B cell (primary cell): ENCODE data around the gene METTL23. TPM values are rescaled to one million over a fixed set of nuclear protein-coding genes. Genes with fewer than 3 reads are reported as not detected.
"Not testable (repeated sequence)": the region's sequence is repeated elsewhere in the genome, so short reads cannot be mapped to it uniquely, and the experiment has no call there.

ENCODE experiments used
- ATAC-seq: fragments of 200-7000 bp; cut with Tn5 transposase; one replicate; pipeline ENCODE4 v1.10.0; 2021; ENCODE audit warnings: low read depth, mild to moderate bottlenecking, moderate number of reproducible peaks, moderate library complexity
- CTCF ChIA-PET: fragments of 350-600 bp; sonication (Branson Sonifier 250); formaldehyde crosslinking; loops from one replicate; lab custom pipeline; 2021; ENCODE audit warnings: antibody characterized with exemption, inconsistent platforms; lab: Charles Lee
- POLR2A ChIA-PET: fragments of 350-600 bp; sonication (Branson Sonifier 250); formaldehyde crosslinking; loops from one replicate; lab custom pipeline; 2021; ENCODE audit warnings: antibody characterized with exemption; lab: Charles Lee
- DNase-seq: peaks from one replicate; pipeline ENCODE4 v3.0.0; 2013
- H2AFZ ChIP-seq: 2 replicates; pipeline ENCODE4 v1.6.1; 2012; ENCODE audit warnings: mild to moderate bottlenecking, low read depth, low read length; ENCODE audit not compliant: insufficient read depth, poor library complexity, severe bottlenecking
- H3K27ac ChIP-seq, 2 donors: 1 replicate in 1 of 2; 2 replicates in 1 of 2; pipeline ENCODE4 v1.5.1; 2012 to 2013; ENCODE audit warnings: low read length in 2 of 2, mild to moderate bottlenecking in 2 of 2, moderate library complexity in 1 of 2
- H3K27me3 ChIP-seq, 4 experiments: fragments of 200-600 bp in 1 of 4; sonication (generic) in 1 of 4; replicated peaks in 1 of 4; 1 replicate in 2 of 4; 2 replicates in 2 of 4; pipeline versions ENCODE4 v1.6.1 to v1.7.0; 2013 to 2016; ENCODE audit warnings: low read length in 3 of 4, mild to moderate bottlenecking in 2 of 4, mixed read lengths in 1 of 4, moderate library complexity in 1 of 4; ENCODE audit not compliant: insufficient read depth in 4 of 4, control insufficient read depth in 3 of 4; ENCODE audit errors: control extremely low read depth in 1 of 4
- H3K36me3 ChIP-seq, 2 experiments: replicated peaks in 1 of 2; 1 replicate in 1 of 2; 2 replicates in 1 of 2; pipeline versions ENCODE4 v1.6.1 to v1.7.1; 2013; ENCODE audit warnings: low read length in 1 of 2; ENCODE audit not compliant: insufficient read depth in 2 of 2, control insufficient read depth in 1 of 2; ENCODE audit errors: control extremely low read depth in 1 of 2, extremely low read depth in 1 of 2
- H3K4me1 ChIP-seq, 2 donors: fragments of 200-600 bp in 1 of 2; sonication (generic) in 1 of 2; 1 replicate in 1 of 2; 2 replicates in 1 of 2; pipeline versions ENCODE4 v1.5.1 to v1.6.1; 2013 to 2017; ENCODE audit warnings: low read length in 2 of 2; ENCODE audit not compliant: control insufficient read depth in 2 of 2, insufficient read depth in 2 of 2
- H3K4me2 ChIP-seq: replicated peaks from 2 replicates; pipeline ENCODE3; 2012; ENCODE audit warnings: mild to moderate bottlenecking, low read depth, low read length; ENCODE audit not compliant: poor library complexity, severe bottlenecking
- H3K4me3 ChIP-seq, 5 experiments: fragments of 200-600 bp in 1 of 5; sonication (generic) in 1 of 5; 1 replicate in 3 of 5; 2 replicates in 2 of 5; pipeline versions ENCODE4 v1.5.1 to v1.7.0; 2011 to 2016; ENCODE audit warnings: low read length in 4 of 5, mild to moderate bottlenecking in 4 of 5, low read depth in 2 of 5, control low read depth in 1 of 5, moderate library complexity in 1 of 5; ENCODE audit not compliant: insufficient read depth in 1 of 5; ENCODE audit errors: control extremely low read depth in 1 of 5, extremely low read depth in 1 of 5
- H3K79me2 ChIP-seq: fragments of 200-600 bp; sonication (generic); one replicate; pipeline ENCODE4 v1.6.0; 2016; ENCODE audit warnings: low read length; ENCODE audit not compliant: control insufficient read depth, insufficient read depth
- H3K9ac ChIP-seq: fragments of 200-600 bp; sonication (generic); 2 replicates; pipeline ENCODE4 v1.6.1; 2017; ENCODE audit warnings: mild to moderate bottlenecking, low read length, moderate library complexity
- H3K9me3 ChIP-seq, 3 donors: one replicate each; pipeline versions ENCODE4 v1.6.1 to v1.7.1; 2013; ENCODE audit warnings: low read length in 2 of 3; ENCODE audit not compliant: control insufficient read depth in 2 of 3, insufficient read depth in 1 of 3; ENCODE audit errors: control extremely low read depth in 1 of 3
- H4K20me1 ChIP-seq: 2 replicates; pipeline ENCODE4 v1.6.0; 2012; ENCODE audit warnings: mild to moderate bottlenecking, low read length; ENCODE audit not compliant: insufficient read depth, control insufficient read depth, poor library complexity, severe bottlenecking
- H3K27ac Mint-ChIP-seq: one replicate; pipeline ENCODE4 v1.8.0; 2021; ENCODE audit warnings: mixed read lengths
- H3K27me3 Mint-ChIP-seq: one replicate; pipeline ENCODE4 v1.8.0; 2021; ENCODE audit warnings: mixed read lengths
- H3K4me1 Mint-ChIP-seq: one replicate; pipeline ENCODE4 v1.8.0; 2021; ENCODE audit warnings: mixed read lengths
- H3K4me3 Mint-ChIP-seq: one replicate; pipeline ENCODE4 v1.8.0; 2021; ENCODE audit warnings: mixed read lengths
- H3K9me3 Mint-ChIP-seq: one replicate; pipeline ENCODE4 v1.8.0; 2022; ENCODE audit warnings: mixed read lengths; ENCODE audit not compliant: insufficient read depth
- CTCF ChIP-seq: fragments of 200-600 bp; IDR thresholded peaks from one replicate; pipeline ENCODE4 v1.8.0; 2022; ENCODE audit warnings: antibody characterized with exemption, mild to moderate bottlenecking
- EZH2 ChIP-seq: IDR thresholded peaks from 2 replicates; pipeline ENCODE4 v1.6.1; 2012; ENCODE audit warnings: borderline replicate concordance, low read depth, mild to moderate bottlenecking, moderate library complexity, low read length; ENCODE audit not compliant: insufficient read depth, poor library complexity, severe bottlenecking
- WGBS: methylation state at CpG from one replicate; pipeline ENCODE4 v1.1.5; 2013; ENCODE audit warnings: missing lambda C conversion rate; ENCODE audit not compliant: insufficient coverage; 5-methylcytosine and 5-hydroxymethylcytosine counted together
- intact Hi-C: fragments of 100-400 bp; cut with micrococcal nuclease; formaldehyde crosslinking; loops from one replicate; pipeline ENCODE4 v1.10.0; 2022
- polyA plus RNA-seq: library from polyadenylated mRNA; depleted of rRNA; stranded (reverse); fragments of >200 nt; gene quantifications from 2 replicates; pipeline ENCODE4 v1.2.3, GENCODE V29; 2012
- total RNA-seq, 2 donors: library from RNA; stranded (reverse); fragments of 120-200 nt in 1 of 2; gene quantifications; 1 replicate in 1 of 2; 2 replicates in 1 of 2; pipeline versions ENCODE4 v1.2.3 to v1.2.4, GENCODE V29; 2013 to 2022

Gene METTL23
- total and polyA plus RNA-seq, 2 donors (not counting 1 experiment from before 2014, with no cell fraction given), result 64.0 to 68.1 TPM

DNA sequence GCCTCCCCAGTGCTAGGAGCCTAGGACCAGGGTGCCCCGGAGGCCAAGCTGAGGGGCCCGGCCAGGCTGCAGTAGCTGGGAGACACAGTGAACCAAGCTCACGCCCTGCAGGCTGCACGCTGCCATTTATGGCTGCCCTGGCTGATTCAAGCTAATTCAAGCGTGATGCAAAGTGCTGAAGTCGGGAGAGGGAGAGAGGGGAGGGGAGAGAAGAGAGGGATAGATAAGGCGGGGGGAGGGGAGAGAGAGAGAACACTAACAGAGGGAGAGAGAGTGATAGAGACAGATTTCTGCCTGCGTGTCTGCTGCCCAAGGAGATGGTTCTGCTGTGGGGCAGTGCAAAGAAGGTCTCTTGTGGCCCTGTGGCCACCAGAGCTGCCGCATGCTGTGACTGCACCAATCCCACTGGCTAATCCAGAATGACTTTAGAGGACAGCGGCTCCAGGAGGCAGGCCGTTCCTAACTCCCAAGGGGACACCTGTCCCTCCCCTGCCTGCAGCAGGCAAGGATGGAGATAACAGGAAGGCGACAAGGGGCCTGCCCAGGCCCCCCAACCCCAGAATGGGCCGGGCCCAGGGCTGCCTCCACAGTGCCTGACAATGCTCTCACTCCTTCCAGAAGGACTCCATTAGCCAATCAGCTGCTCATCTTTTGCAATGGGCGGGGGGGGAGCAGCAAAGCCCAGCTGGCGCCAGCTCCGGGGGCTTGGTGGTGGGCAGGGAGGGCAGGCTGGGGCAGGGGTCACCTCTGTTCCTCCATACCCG, 28.8 kb upstream of the METTL23 start:
- ChIA-PET CTCF (interaction anchor here (0.6 to 2.0 kb wide), 2 partner anchors 16 to 394 kb away, joined by 3 to 13 read pairs; no protein-coding TSS in a partner anchor), POLR2A (interaction anchor here (0.7 kb wide), 1 partner anchor 170 kb away, joined by 3 read pairs; no protein-coding TSS in a partner anchor)
- H4K20me1 ChIP-seq, result no peaks in the 10 kb centered on the region
- H2AFZ ChIP-seq, result no peak overlapping the region
- peaks cover 17% of the 10 kb centered on the region for H3K79me2 ChIP-seq
- no peak overlapping the region for H3K9ac ChIP-seq
- no peak overlapping the region for H3K27ac ChIP-seq
- H3K4me1 ChIP-seq, result peaks cover 7 to 12% of the 10 kb centered on the region in 2 donors
- H3K27me3 ChIP-seq, result peaks cover 0 to 9% (median 0%) of the 10 kb centered on the region in 4 experiments
- DNase-seq (no peak), ATAC-seq (no peak)
- Mint-ChIP-seq H3K27ac (no peak overlapping the region), H3K9me3 (no peaks in the 10 kb centered on the region), H3K4me1 (peaks cover 12% of the 10 kb centered on the region), H3K4me3 (no peak overlapping the region), H3K27me3 (peaks cover 3% of the 10 kb centered on the region)
- 71% methylated on average over 16 of the region's 17 CpGs for WGBS
- TF ChIP-seq EZH2 (no peak), CTCF (no peak)
- intact Hi-C loops, result no loop called here
- H3K4me3 ChIP-seq, result no peak overlapping the region
- H3K4me2 ChIP-seq, result no peak overlapping the region
- H3K9me3 ChIP-seq, result no peaks in the 10 kb centered on the region
- H3K36me3 ChIP-seq, result no peaks in the 10 kb centered on the region

DNA sequence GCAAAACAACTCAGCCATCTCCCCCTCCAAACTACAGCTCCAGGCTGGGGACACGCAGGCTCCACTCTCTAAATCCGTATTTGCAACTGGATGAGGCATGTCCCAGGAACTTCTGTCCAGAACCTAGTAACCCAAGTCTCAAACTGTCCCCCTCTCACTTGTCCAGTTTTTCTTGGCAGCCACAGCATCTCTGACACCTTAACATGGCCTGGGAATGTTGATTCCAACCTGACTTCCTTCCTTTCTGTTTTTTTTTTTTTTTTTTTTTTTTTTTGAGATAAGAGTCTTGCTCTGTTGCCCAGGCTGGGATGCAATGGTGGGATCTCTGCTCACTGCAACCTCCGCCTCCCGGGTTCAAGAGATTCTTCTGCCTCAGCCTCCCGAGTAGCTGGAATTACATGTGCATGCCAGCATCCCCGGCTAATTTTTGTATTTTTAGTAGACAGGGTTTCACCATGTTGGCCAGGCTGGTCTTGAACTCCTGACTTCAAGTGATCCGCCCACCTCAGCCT, 28.1 kb upstream of the METTL23 start:
- H3K4me2 ChIP-seq, H3K9me3 ChIP-seq, H3K27me3 Mint-ChIP-seq, H3K27ac Mint-ChIP-seq, intact Hi-C loops, POLR2A ChIA-PET, H3K36me3 ChIP-seq, H2AFZ ChIP-seq, H3K9me3 Mint-ChIP-seq, H3K4me3 ChIP-seq, ATAC-seq, DNase-seq, H3K9ac ChIP-seq, H3K27ac ChIP-seq, H3K4me3 Mint-ChIP-seq, H3K27me3 ChIP-seq, H4K20me1 ChIP-seq: not testable (repeated sequence)
- CTCF ChIA-PET, result interaction anchor here (0.6 kb wide), 1 partner anchor 395 kb away, joined by 3 read pairs; no protein-coding TSS in a partner anchor
- WGBS, result 100% methylated on average over 5 of the region's 7 CpGs
- H3K4me1 Mint-ChIP-seq, result peaks cover 12% of the 10 kb centered on the region
- H3K79me2 ChIP-seq, result peaks cover 17% of the 10 kb centered on the region
- H3K4me1 ChIP-seq, result peaks cover 7 to 12% of the 10 kb centered on the region in 2 donors
